Stimulated activated CD8-positive, alpha-beta memory T cell treated with anti-CD3 and anti-CD28 coated beads, Interleukin-7, amount 100 ng/mL, for 4 hours (primary cell): ENCODE results near the gene PARP6.

Experiments used
- DNase-seq, 2 donors: peaks; one replicate each; pipeline ENCODE4 v3.0.0-alpha.2; 2020; ENCODE audit warnings: low read depth in 2 of 2

PARP6 gene

GRCh38 chr15:72198356-72199204, 73.8 kb downstream of the PARP6 start:
- no peak for DNase-seq

- no peak for DNase-seq
Measured at GRCh38 chr15:72197460-72198355, 74.6 kb downstream of the PARP6 start, which contains the start of gene GRAMD2A. GRAMD2A (minus strand) TSS chr15:72197787.

- no peak for DNase-seq
Measured at GRCh38 chr15:72197041-72197459, 75.3 kb downstream of the PARP6 start.

GRCh38 chr15:72196409-72197040, 75.8 kb downstream of the PARP6 start:
- DNase-seq, result no peak

- no peak for DNase-seq
Measured at GRCh38 chr15:72195101-72195511, 77.2 kb downstream of the PARP6 start.

- DNase-seq, result no peak
Measured at GRCh38 chr15:72193836-72194396, 78.4 kb downstream of the PARP6 start.

- DNase-seq, result no peak
Measured at GRCh38 chr15:72192416-72192815, 79.9 kb downstream of the PARP6 start.
